PC-3 (cell line): Measurements from ENCODE around the gene PTPRN2. TPM values are rescaled to one million over a fixed set of nuclear protein-coding genes. Genes with fewer than 3 reads are reported as not detected.

Source experiments
- ATAC-seq: fragments of 200-7000 bp; cut with Tn5 transposase; 2 replicates; pipeline ENCODE4 v1.9.1; 2020; ENCODE audit warnings: mild to moderate bottlenecking, moderate library complexity
- BruUV-seq: library from RNA; stranded (reverse); fragments of 400-500 nt; replicated peaks from 2 replicates; lab custom pipeline; 2021; lab: Mats Ljungman, UMichigan
- CTCF ChIA-PET: fragments of 300-600 bp; sonication (Branson Sonifier 250); formaldehyde crosslinking; loops from one replicate; lab custom pipeline; 2022; ENCODE audit warnings: antibody characterized with exemption; lab: Charles Lee
- POLR2A ChIA-PET: fragments of 300-600 bp; sonication (Branson Sonifier 250); formaldehyde crosslinking; loops from one replicate; lab custom pipeline; 2022; ENCODE audit warnings: antibody characterized with exemption; ENCODE audit not compliant: unreplicated experiment; lab: Charles Lee
- DNase-seq: peaks from one replicate; pipeline ENCODE4 v3.0.0-alpha.2; 2015
- H2AFZ ChIP-seq: fragments of 300-600 bp; sonication (generic); 2 replicates; pipeline ENCODE4 v1.6.0; 2016; ENCODE audit warnings: antibody characterized with exemption, low read length
- H3F3A ChIP-seq: fragments of 300-600 bp; sonication (generic); one replicate; pipeline ENCODE4 v1.6.0; 2017; ENCODE audit warnings: antibody characterized with exemption, low read length, control low read depth, mild to moderate bottlenecking; ENCODE audit not compliant: unreplicated experiment
- H3K27ac ChIP-seq: fragments of 300-600 bp; sonication (generic); 2 replicates; pipeline ENCODE4 v1.5.1; 2016; ENCODE audit warnings: mild to moderate bottlenecking, low read length
- H3K27me3 ChIP-seq: fragments of 300-600 bp; sonication (generic); 2 replicates; pipeline ENCODE4 v1.6.1; 2016; ENCODE audit warnings: low read length, mixed read lengths
- H3K36me3 ChIP-seq: fragments of 300-600 bp; sonication (generic); 2 replicates; pipeline ENCODE4 v1.6.1; 2016; ENCODE audit warnings: low read depth, mixed run types, low read length, mixed read lengths
- H3K4me1 ChIP-seq: fragments of 300-600 bp; sonication (generic); 2 replicates; pipeline ENCODE4 v1.5.1; 2016; ENCODE audit warnings: low read length; ENCODE audit not compliant: insufficient read depth
- H3K4me2 ChIP-seq: fragments of 300-600 bp; sonication (generic); 2 replicates; pipeline ENCODE4 v1.6.0; 2016; ENCODE audit warnings: low read length
- H3K4me3 ChIP-seq: fragments of 300-600 bp; sonication (generic); 2 replicates; pipeline ENCODE4 v1.5.1; 2016; ENCODE audit warnings: mild to moderate bottlenecking, low read length, mixed read lengths
- H3K79me2 ChIP-seq: fragments of 300-600 bp; sonication (generic); 2 replicates; pipeline ENCODE4 v1.6.1; 2017; ENCODE audit warnings: low read length, mixed read lengths
- H3K9ac ChIP-seq: fragments of 300-600 bp; sonication (generic); 2 replicates; pipeline ENCODE4 v1.6.0; 2016; ENCODE audit warnings: mild to moderate bottlenecking, low read length
- H3K9me2 ChIP-seq: fragments of 300-600 bp; sonication (generic); replicated peaks from 2 replicates; pipeline ENCODE4 v1.6.1; 2016; ENCODE audit warnings: mixed run types, low read length, mixed read lengths
- H3K9me3 ChIP-seq: fragments of 300-600 bp; sonication (generic); 2 replicates; pipeline ENCODE4 v1.6.1; 2016; ENCODE audit warnings: low read length, mixed read lengths
- H4K20me1 ChIP-seq: fragments of 300-600 bp; sonication (generic); 2 replicates; pipeline ENCODE4 v1.6.1; 2016; ENCODE audit warnings: low read length, mixed read lengths
- EZH2 ChIP-seq: fragments of 300-600 bp; sonication (generic); IDR thresholded peaks from one replicate; pipeline ENCODE4 v1.6.1; 2017; ENCODE audit warnings: antibody characterized with exemption, mild to moderate bottlenecking, low read length; ENCODE audit not compliant: unreplicated experiment
- EZH2phosphoT487 ChIP-seq: fragments of 300-600 bp; sonication (generic); IDR thresholded peaks from 2 replicates; pipeline ENCODE4 v1.6.1; 2018; ENCODE audit warnings: mild to moderate bottlenecking, antibody characterized with exemption, low read length, borderline replicate concordance
- intact Hi-C: fragments of 100-400 bp; cut with micrococcal nuclease; formaldehyde crosslinking; loops from 2 replicates; pipeline ENCODE4 v1.9.0; 2023
- total RNA-seq: library from RNA; depleted of rRNA; stranded (reverse); fragments of >200 nt; gene quantifications from 2 replicates; pipeline ENCODE4 v1.2.3, GENCODE V29; 2014
- TF ChIP-seq, protein P1 (sequence below): fragments of 300-600 bp; sonication (generic); conservative IDR thresholded peaks from 2 replicates; pipeline ENCODE4 v1.5.1; 2017; ENCODE audit warnings: antibody characterized with exemption, low read depth, mild to moderate bottlenecking, low read length

The PTPRN2 gene
- total RNA-seq, 1 experiment from 2014 or later, result 3.2 TPM

DNA sequence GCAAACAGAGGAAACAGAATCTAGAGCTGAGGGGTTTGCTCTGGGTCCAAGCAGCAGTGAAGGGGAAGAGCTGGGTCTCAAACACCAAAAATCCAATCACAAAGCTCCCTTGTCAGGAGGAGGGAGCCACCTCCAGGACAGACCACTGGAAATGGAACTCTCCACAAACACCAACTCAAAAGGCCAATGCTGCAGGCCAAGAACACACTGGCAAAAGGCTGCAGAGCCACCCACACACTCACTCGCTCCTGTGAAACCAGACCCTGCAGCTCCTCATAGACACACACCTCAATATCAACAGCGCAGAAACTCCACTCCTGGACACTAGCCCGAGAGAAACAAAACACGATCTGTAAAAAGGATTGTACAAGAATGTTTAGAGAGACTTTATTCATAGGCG lies 213.5 kb downstream of the PTPRN2 start:
- no peak overlapping the region for H3K4me2 ChIP-seq
- peaks cover 27% of the 10 kb centered on the region for H3K27me3 ChIP-seq

DNA sequence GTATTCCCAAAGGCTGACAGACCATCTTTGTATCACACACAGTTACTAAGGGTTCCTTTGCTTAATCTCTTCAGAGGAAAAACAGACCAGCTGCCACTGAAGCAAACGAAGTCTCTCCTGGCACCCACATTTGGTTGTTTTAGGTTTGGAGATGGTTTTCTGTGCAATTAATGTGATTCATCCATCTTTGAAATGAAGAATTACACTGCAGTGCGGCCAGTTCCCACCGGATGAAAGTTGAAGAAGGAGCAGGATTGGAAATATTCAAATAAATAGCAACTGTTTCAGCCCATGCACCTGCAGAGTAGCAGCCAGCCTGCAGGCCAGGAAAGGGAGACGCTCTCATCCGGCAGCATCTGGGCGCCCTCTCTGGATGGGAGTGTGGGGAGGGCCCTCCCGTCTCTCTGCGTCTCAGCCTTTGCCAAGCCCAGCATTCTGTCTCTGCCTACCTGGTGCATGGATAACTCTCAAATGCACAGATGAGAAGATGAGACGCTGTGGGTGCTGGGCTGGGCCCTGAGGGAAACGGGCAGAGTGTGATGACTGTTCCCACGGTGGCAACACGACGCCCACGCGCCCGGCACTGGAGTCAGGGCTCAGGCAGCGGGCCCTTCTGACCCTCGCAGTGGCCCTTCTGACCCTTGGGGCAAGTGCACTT lies 214.0 kb downstream of the PTPRN2 start:
- Histone ChIP-seq H3K27me3 (peaks cover 27% of the 10 kb centered on the region), H3K4me2 (no peak overlapping the region), H3K4me3 (no peak overlapping the region), H2AFZ (no peak overlapping the region), H3K79me2 (no peaks in the 10 kb centered on the region), H3K9ac (no peak overlapping the region), H3K4me1 (peaks cover 19% of the 10 kb centered on the region; the same call in 1 of the 2 replicates), H3F3A (no peaks in the 10 kb centered on the region), H3K36me3 (no peaks in the 10 kb centered on the region), H4K20me1 (no peaks in the 10 kb centered on the region), H3K27ac (peak overlapping the region; percentile 83), H3K9me3 (no peaks in the 10 kb centered on the region), H3K9me2 (no peaks in the 10 kb centered on the region)
- BruUV-seq, result no TSS peak
- DNase-seq (no peak), ATAC-seq (no peak)
- ChIA-PET CTCF (no interaction called here), POLR2A (no interaction called here)
- intact Hi-C loops, result no loop called here
- TF ChIP-seq EZH2, result no peak
- no peak for TF ChIP-seq EZH2phosphoT487
- TF ChIP-seq, protein P1, sequence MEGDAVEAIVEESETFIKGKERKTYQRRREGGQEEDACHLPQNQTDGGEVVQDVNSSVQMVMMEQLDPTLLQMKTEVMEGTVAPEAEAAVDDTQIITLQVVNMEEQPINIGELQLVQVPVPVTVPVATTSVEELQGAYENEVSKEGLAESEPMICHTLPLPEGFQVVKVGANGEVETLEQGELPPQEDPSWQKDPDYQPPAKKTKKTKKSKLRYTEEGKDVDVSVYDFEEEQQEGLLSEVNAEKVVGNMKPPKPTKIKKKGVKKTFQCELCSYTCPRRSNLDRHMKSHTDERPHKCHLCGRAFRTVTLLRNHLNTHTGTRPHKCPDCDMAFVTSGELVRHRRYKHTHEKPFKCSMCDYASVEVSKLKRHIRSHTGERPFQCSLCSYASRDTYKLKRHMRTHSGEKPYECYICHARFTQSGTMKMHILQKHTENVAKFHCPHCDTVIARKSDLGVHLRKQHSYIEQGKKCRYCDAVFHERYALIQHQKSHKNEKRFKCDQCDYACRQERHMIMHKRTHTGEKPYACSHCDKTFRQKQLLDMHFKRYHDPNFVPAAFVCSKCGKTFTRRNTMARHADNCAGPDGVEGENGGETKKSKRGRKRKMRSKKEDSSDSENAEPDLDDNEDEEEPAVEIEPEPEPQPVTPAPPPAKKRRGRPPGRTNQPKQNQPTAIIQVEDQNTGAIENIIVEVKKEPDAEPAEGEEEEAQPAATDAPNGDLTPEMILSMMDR, result no peak

More for the DNA sequence above, 213.5 kb downstream of the PTPRN2 start:
- H3F3A ChIP-seq, result no peaks in the 10 kb centered on the region
- ATAC-seq (no peak), DNase-seq (no peak)
- CTCF ChIA-PET, result no interaction called here
- H3K9me2 ChIP-seq, result no peaks in the 10 kb centered on the region
- H3K4me3 ChIP-seq, result no peak overlapping the region
- H3K9ac ChIP-seq, result peak overlapping the region; percentile 58
- no TSS peak for BruUV-seq
- peaks cover 19% of the 10 kb centered on the region; the same call in 1 of the 2 replicates for H3K4me1 ChIP-seq
- no peaks in the 10 kb centered on the region for H3K79me2 ChIP-seq
- H3K27ac ChIP-seq, result peak overlapping the region; percentile 83
- no peak for TF ChIP-seq EZH2
- TF ChIP-seq EZH2phosphoT487, result no peak
- TF ChIP-seq, protein P1, result no peak
- no peaks in the 10 kb centered on the region for H3K9me3 ChIP-seq
- no peaks in the 10 kb centered on the region for H4K20me1 ChIP-seq
- intact Hi-C loops, result no loop called here
- no peak overlapping the region for H2AFZ ChIP-seq
- H3K36me3 ChIP-seq, result no peaks in the 10 kb centered on the region
- POLR2A ChIA-PET, result no interaction called here
